SU-DHL-6 (cell line): ENCODE data around the gene TUBGCP6.

ENCODE experiments used
- EZH2phosphoT487 ChIP-seq: fragments of 200-600 bp; sonication (generic), shearing (Covaris generic); conservative IDR thresholded peaks from 2 replicates; pipeline ENCODE4 v1.6.1; 2018; ENCODE audit warnings: mild to moderate bottlenecking, antibody characterized with exemption, low read length, moderate library complexity, mixed read lengths
- TF ChIP-seq, protein P1 (sequence below): fragments of 200-600 bp; sonication (generic); IDR thresholded peaks from one replicate; pipeline ENCODE4 v1.5.1; 2017; ENCODE audit warnings: antibody characterized with exemption, mild to moderate bottlenecking, low read length, moderate library complexity; ENCODE audit not compliant: insufficient read depth, poor library complexity, severe bottlenecking

- TF ChIP-seq, protein P1, sequence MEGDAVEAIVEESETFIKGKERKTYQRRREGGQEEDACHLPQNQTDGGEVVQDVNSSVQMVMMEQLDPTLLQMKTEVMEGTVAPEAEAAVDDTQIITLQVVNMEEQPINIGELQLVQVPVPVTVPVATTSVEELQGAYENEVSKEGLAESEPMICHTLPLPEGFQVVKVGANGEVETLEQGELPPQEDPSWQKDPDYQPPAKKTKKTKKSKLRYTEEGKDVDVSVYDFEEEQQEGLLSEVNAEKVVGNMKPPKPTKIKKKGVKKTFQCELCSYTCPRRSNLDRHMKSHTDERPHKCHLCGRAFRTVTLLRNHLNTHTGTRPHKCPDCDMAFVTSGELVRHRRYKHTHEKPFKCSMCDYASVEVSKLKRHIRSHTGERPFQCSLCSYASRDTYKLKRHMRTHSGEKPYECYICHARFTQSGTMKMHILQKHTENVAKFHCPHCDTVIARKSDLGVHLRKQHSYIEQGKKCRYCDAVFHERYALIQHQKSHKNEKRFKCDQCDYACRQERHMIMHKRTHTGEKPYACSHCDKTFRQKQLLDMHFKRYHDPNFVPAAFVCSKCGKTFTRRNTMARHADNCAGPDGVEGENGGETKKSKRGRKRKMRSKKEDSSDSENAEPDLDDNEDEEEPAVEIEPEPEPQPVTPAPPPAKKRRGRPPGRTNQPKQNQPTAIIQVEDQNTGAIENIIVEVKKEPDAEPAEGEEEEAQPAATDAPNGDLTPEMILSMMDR: no peak
- TF ChIP-seq EZH2phosphoT487: no peak
Measured at GRCh38 chr22:50278461-50278860, 33.6 kb upstream of the TUBGCP6 start.
